ENCODE measurements around the gene ZNF283.
"Not testable (repeated sequence)": the region's sequence is repeated elsewhere in the genome, so short reads cannot be mapped to it uniquely, and the experiment has no call there.

- TF ChIP-seq, protein P1, sequence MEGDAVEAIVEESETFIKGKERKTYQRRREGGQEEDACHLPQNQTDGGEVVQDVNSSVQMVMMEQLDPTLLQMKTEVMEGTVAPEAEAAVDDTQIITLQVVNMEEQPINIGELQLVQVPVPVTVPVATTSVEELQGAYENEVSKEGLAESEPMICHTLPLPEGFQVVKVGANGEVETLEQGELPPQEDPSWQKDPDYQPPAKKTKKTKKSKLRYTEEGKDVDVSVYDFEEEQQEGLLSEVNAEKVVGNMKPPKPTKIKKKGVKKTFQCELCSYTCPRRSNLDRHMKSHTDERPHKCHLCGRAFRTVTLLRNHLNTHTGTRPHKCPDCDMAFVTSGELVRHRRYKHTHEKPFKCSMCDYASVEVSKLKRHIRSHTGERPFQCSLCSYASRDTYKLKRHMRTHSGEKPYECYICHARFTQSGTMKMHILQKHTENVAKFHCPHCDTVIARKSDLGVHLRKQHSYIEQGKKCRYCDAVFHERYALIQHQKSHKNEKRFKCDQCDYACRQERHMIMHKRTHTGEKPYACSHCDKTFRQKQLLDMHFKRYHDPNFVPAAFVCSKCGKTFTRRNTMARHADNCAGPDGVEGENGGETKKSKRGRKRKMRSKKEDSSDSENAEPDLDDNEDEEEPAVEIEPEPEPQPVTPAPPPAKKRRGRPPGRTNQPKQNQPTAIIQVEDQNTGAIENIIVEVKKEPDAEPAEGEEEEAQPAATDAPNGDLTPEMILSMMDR (IDR thresholded peaks at IDR 0.05; ENCODE audit: low read depth, low read length, missing input control), result not testable (repeated sequence)
- TF ChIP-seq, protein P2, sequence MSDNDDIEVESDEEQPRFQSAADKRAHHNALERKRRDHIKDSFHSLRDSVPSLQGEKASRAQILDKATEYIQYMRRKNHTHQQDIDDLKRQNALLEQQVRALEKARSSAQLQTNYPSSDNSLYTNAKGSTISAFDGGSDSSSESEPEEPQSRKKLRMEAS (IDR thresholded peaks at IDR 0.05), result not testable (repeated sequence)
- TF ChIP-seq GABPA (IDR thresholded peaks at IDR 0.05 in 1 of 2, conservative IDR thresholded peaks at IDR 0.05 in 1 of 2); REST (IDR thresholded peaks at IDR 0.05); TAF1 (conservative IDR thresholded peaks at IDR 0.05); JUND (IDR thresholded peaks at IDR 0.05); SP1 (IDR thresholded peaks at IDR 0.05); ATF3 (IDR thresholded peaks at IDR 0.05): not testable (repeated sequence)
These were observed 3.3 kb upstream of the ZNF283 start for GRCh38 chr19:43823856-43824255.
